G401.6 (cell line): ENCODE data around the gene CATSPERE.
"Not testable (repeated sequence)": the region's sequence is repeated elsewhere in the genome, so short reads cannot be mapped to it uniquely, and the experiment has no call there.

Experiments used
- FAIRE-seq: peaks from 2 replicates; lab custom pipeline; 2012; peaks lifted over from hg19 to GRCh38; lab: Jason Lieb, UNC

The CATSPERE gene

DNA sequence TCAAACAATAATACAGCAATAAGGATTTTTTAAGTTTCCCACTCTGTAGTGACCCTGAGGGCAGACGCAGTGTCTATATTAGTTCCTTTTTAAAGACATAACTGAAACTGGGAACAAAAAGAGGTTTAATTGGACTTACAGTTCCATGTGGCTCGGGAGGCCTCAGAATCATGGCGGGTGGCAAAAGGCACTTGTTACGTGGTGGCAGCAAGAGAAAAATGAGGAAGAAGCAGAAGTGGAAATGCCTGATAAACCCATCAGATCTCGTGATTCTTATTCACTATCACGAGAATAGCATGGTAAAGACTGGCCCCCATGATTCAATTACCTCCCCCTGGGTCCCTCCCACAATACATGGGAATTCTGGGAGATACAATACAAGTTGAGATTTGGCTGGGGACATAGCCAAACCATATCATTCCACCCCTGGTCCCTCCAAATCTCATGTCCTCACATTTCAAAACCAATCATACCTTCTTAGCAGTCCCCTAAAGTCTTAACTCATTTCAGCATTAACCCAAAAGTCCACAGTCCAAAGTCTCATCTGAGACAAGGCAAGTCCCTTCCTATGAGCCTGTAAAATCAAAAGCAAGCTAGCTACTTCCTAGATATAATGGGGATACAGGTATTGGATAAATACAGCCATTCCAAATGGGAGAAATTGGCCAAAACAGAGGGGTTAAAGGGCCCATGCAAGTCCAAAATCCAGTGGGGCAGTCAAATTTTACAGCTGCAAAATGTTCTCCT lies 205.8 kb downstream of the CATSPERE start:
- FAIRE-seq = not testable (repeated sequence)

DNA sequence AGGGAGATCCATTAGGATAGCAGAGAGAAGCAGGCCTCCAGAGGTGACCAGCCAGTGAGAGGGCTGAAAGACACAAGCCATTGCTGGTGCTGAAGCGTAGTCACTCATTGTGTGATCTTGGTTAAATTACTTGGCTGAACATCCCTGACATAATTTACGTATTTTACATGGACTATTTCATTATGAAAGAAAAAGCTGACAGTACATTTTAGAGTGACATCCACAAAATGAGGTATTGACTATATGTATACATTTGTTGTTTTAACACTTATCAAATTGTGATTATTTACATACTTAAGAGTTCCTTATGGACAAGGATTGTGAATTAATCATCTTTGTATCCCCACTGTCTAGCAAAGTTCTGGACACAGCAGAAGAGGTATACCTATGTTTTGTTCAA lies 206.7 kb downstream of the CATSPERE start:
- FAIRE-seq = no peak

DNA sequence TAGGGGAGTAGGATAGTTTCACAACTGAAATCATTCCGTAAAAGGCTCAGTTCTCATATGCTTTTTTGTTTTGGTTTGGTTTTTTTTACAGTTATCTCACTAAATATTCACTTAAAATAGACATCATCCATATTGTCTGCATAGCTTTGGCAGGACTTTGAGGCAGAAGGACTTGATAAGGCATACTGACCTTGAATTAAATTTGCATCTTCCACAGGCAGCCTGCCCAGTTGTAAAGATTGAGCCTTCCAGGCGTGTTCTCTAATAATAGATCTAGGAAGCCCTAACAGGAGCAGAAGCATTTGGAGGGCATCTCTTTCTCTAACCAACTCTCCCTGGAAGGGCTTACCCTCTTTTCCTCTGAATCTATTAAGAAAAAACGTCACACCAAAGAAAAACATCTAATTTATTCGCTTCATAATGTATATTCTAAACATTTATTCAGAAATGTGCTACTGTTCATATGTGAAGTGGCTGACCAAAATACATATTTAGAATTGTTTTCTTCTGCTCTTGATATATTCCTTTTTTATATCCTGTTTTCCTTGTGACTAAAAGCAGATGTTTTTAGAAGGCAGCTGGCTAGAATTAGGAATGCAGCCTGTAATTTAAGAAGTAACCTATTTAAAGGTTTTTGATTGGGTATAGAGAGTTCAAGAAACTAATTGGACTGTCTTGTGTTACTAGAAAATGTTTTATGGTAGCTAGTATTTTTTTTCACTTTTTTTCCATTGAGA lies 212.0 kb downstream of the CATSPERE start:
- FAIRE-seq = no peak

DNA sequence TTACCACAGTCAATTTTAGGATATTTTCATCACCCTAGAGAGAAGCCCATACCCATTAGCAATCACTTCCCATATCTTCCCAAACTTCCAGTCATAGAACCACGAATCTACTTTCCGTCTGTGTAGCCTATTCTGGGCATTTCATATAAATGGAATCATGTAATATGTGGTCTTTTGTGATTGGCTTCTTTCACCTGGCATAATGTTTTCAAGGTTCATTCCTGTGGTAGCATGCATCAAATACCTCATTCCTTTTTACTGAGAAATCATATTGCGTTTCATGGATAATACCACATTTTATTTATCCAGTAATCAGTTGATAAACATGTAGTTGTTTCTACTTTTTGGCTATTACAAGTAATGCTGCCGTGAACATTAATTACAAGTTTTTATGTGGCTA lies 213.4 kb downstream of the CATSPERE start:
- no peak for FAIRE-seq

DNA sequence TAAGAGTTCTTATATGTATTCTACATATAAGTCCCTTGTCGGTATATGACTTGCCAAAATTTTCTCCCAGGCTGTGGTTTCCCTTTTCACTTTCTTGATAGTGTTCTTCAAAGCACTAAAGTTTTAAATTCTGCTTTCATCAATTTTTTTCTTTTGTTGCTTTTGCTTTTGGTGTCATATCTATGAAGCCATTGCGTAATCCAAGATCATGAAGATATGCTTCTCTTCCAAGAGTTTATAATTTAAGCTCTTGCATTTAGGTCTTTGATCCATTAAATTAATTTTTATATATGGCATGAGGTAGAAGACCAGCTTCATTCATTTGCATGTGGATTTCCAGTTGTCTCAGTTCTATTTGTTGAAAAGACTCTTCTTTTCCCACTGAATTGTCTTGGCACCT lies 214.1 kb downstream of the CATSPERE start:
- FAIRE-seq = no peak

DNA sequence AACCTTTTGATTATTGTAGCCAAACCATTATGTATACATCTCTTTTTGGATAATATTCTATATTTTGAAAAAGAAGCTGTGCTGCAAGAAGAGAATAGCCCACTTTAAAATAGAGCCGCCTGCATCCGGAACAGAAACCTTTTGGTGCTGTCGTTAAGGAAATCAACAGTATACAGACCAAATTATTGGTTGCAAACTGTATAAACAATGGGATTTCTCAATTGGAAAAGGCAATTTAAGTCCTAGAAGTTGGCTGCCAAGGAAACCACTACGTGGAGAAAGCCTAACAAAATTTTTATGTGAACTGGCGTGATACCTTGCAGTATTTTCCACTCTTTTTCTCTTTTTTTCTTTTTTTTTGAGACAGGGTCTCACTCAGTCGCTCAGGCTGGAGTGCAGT lies 217.6 kb downstream of the CATSPERE start:
- no peak for FAIRE-seq

DNA sequence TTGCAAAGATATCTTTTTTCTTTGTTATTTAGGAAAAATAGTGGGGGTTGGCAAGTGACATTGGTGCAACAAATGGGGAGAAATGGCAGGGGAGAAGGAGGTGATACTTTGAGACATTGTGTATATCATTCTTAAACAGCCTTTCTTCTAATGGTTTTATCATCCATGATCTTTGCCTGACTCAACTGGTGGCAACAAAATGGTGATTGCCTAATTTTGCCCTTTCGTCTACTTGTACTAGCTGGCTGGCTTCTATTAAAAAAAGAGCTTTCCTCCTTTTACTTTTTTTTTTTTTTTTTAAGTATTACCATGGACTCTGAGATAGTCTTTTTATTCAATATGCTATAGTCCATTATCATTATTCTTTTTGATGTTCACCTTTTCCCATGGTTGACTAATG lies 219.6 kb downstream of the CATSPERE start:
- no peak for FAIRE-seq

DNA sequence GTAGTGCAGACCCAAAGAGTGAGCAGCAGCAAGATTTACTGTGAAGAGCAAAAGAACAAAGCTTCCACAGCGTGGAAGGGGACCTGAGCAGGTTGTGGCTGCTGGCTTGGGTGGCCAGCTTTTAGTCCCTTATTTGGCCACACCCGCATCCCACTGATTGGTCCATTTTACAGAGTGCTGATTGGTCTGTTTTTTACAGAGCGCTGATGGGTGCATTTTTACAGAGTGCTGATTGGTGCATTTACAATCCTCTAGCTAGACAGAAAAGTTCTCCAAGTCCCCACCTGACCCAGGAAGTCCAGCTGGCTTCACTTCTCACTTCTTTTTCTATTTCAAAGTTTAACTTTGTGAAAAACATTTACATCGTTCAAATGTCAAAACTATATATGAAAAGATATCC lies 221.0 kb downstream of the CATSPERE start:
- not testable (repeated sequence) for FAIRE-seq
